ENCODE measurements around the gene ZKSCAN5. TPM values are rescaled to one million over a fixed set of nuclear protein-coding genes. Genes with fewer than 3 reads are reported as not detected.

The ZKSCAN5 gene
- total and polyA plus RNA-seq, 9 donors, result 7.1 to 11.5 (median 9.9) TPM

- DNase-seq, result no peak
- H3K27ac ChIP-seq (ENCODE audit: low read length), result no peak overlapping the region
- no peaks in the 10 kb centered on the region for H3K9me3 ChIP-seq (replicated peaks; ENCODE audit: control insufficient read depth, low read depth, low read length)
- 84% methylated on average over 25 of the region's 29 CpGs for WGBS (ENCODE audit: insufficient coverage)
- H3K4me3 ChIP-seq (ENCODE audit: low read length), result no peak overlapping the region
- peaks cover 8% of the 10 kb centered on the region for H3K36me3 ChIP-seq (ENCODE audit: control insufficient read depth, insufficient read depth, low read length)
- peaks cover 19% of the 10 kb centered on the region for H3K4me1 ChIP-seq (ENCODE audit: control insufficient read depth, insufficient read depth, low read length)
- peaks cover 3% of the 10 kb centered on the region for H3K27me3 ChIP-seq (ENCODE audit: control insufficient read depth, insufficient read depth, low read length)
These were observed 36.0 kb upstream of the ZKSCAN5 start for GRCh38 chr7:99468336-99468918.

- no peaks in the 10 kb centered on the region for H3K36me3 ChIP-seq (ENCODE audit: control insufficient read depth, insufficient read depth, low read length)
- no peak overlapping the region for H3K4me3 ChIP-seq (ENCODE audit: low read length)
- WGBS (ENCODE audit: insufficient coverage), result 38% methylated on average over 17 of the region's 23 CpGs
These were observed 34.9 kb upstream of the ZKSCAN5 start for GRCh38 chr7:99469381-99470065.

GRCh38 chr7:99472561-99473314, 31.7 kb upstream of the ZKSCAN5 start, which contains the start of gene ZNF789:
Gene ZNF789 (plus strand): TSS chr7:99472890. CDS start chr7:99476457, 3,567 bp downstream.
- DNase-seq, result peak; percentile 99
- Histone ChIP-seq H3K9me3 (replicated peaks; ENCODE audit: control insufficient read depth, low read depth, low read length) (no peaks in the 10 kb centered on the region), H3K27me3 (ENCODE audit: control insufficient read depth, insufficient read depth, low read length) (peaks cover 3% of the 10 kb centered on the region), H3K27ac (ENCODE audit: low read length) (peak within 1 kb of the TSS; percentile 96), H3K4me1 (ENCODE audit: control insufficient read depth, insufficient read depth, low read length) (peaks cover 7% of the 10 kb centered on the region), H3K36me3 (ENCODE audit: control insufficient read depth, insufficient read depth, low read length) (peaks cover 10% of the 10 kb centered on the region), H3K4me3 (ENCODE audit: low read length) (peak within 1 kb of the TSS; percentile 86)
- WGBS (ENCODE audit: insufficient coverage), result under 1% methylated on average over 53 of the region's 56 CpGs

More at GRCh38 chr7:99469381-99470065, 34.9 kb upstream of the ZKSCAN5 start:
- Histone ChIP-seq H3K27me3 (ENCODE audit: control insufficient read depth, insufficient read depth, low read length) (peaks cover 3% of the 10 kb centered on the region), H3K27ac (ENCODE audit: low read length) (no peak overlapping the region), H3K4me1 (ENCODE audit: control insufficient read depth, insufficient read depth, low read length) (peaks cover 20% of the 10 kb centered on the region), H3K9me3 (replicated peaks; ENCODE audit: control insufficient read depth, low read depth, low read length) (no peaks in the 10 kb centered on the region)
- no peak for DNase-seq

DNA sequence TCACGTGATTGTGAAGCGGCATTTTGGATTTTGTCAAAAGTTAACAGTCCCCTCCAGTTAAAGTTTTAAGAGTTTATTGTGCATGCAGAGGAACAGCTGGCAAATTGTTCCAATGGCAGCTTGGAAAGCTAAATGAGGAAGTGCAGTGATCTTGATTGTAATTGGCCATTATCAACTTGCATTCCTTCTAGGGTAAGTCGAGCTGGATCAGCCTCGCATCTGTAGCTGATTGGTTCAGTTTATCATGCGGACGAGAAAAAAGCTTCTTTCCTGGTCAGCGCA, 31.2 kb upstream of the ZKSCAN5 start:
- H3K9me3 ChIP-seq (replicated peaks; ENCODE audit: control insufficient read depth, low read depth, low read length), result no peaks in the 10 kb centered on the region
- WGBS (ENCODE audit: insufficient coverage), result 0% methylated on average over 5 of the region's 7 CpGs
- peak overlapping the region; percentile 86 for H3K4me3 ChIP-seq (ENCODE audit: low read length)
- peaks cover 12% of the 10 kb centered on the region for H3K36me3 ChIP-seq (ENCODE audit: control insufficient read depth, insufficient read depth, low read length)
- peak overlapping the region; percentile 90 for H3K27ac ChIP-seq (ENCODE audit: low read length)
- H3K27me3 ChIP-seq (ENCODE audit: control insufficient read depth, insufficient read depth, low read length), result peaks cover 3% of the 10 kb centered on the region
- DNase-seq, result peak; percentile 65
- peaks cover 9% of the 10 kb centered on the region for H3K4me1 ChIP-seq (ENCODE audit: control insufficient read depth, insufficient read depth, low read length)

DNA sequence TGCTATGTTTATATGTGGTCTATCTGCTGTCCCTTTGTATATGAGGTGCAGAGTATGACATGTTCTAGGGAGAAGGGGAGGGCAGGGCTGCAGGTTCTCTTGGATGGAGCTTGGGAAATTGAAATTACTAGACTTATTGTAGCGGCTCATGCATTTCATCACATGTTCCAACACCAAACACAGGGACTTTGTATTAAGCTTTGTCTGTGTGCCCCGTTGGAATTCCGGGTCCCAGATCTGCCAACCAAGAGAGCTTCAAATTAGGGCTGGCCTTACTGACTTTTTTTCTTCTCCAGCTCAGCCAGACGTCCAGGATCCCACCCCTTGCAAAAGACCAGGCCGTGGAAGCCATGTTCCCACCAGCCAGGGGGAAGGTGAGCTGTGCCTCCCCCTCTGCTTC, 28.4 kb upstream of the ZKSCAN5 start:
- Histone ChIP-seq H3K9me3 (replicated peaks; ENCODE audit: control insufficient read depth, low read depth, low read length) (no peaks in the 10 kb centered on the region), H3K4me3 (ENCODE audit: low read length) (no peak overlapping the region), H3K27ac (ENCODE audit: low read length) (no peak overlapping the region), H3K27me3 (ENCODE audit: control insufficient read depth, insufficient read depth, low read length) (no peaks in the 10 kb centered on the region), H3K36me3 (ENCODE audit: control insufficient read depth, insufficient read depth, low read length) (peaks cover 33% of the 10 kb centered on the region), H3K4me1 (ENCODE audit: control insufficient read depth, insufficient read depth, low read length) (peaks cover 16% of the 10 kb centered on the region)
- DNase-seq, result no peak
- 92% methylated on average over 3 of the region's 5 CpGs for WGBS (ENCODE audit: insufficient coverage)

DNA sequence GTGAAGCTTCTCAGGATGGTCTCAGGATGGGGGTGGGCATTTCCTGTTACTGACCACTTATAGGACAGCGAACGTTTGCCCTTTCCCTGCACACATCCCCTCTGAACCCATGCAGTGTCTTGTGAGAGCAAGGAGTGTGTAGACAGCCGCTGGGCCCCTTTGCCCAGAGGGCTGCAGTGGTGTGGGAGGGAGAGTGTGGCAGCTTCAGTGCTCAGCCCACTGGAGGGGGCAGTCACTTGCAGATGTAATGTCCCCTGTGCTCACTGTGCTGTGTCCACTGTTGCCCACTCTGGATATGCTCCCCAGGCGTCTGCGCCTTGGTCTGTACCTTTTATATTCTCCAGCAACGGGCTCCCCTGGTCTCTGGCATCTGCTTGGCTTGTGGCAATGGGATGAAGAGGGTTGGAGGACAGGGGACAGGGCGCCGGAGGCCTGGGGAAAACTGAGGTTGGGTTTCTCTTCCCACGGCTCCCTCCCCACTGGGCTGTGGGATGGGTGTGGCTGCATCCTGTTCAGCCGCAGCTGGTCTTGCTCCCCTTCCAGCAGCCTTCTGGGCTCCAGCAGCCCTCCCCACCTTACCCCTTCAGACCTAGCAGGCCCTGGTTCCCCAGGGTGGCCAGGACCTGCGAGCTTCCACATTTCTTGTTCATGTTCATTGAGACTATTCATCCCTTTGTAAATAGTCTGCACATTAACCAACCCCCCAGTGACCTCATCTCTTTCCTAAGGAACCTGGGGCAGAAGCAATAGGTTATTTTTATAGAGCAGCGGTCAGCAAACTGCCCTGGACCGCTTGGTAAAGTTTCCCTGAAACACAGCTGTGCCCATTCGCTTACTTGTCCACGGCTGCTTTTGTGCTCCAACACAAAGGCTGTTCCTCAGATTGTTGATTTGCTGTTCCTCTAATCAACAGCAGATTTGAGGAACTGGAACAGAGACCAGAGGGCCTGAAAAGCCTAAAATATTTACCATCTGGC, 25.7 kb upstream of the ZKSCAN5 start:
- Histone ChIP-seq H3K27me3 (ENCODE audit: control insufficient read depth, insufficient read depth, low read length) (no peaks in the 10 kb centered on the region), H3K4me3 (ENCODE audit: low read length) (no peak overlapping the region), H3K36me3 (ENCODE audit: control insufficient read depth, insufficient read depth, low read length) (peaks cover 33% of the 10 kb centered on the region), H3K9me3 (replicated peaks; ENCODE audit: control insufficient read depth, low read depth, low read length) (no peaks in the 10 kb centered on the region), H3K27ac (ENCODE audit: low read length) (peak overlapping the region; percentile 65), H3K4me1 (ENCODE audit: control insufficient read depth, insufficient read depth, low read length) (peaks cover 11% of the 10 kb centered on the region)
- 57% methylated on average over 5 of the region's 15 CpGs for WGBS (ENCODE audit: insufficient coverage)
- peak; percentile 56 for DNase-seq

DNA sequence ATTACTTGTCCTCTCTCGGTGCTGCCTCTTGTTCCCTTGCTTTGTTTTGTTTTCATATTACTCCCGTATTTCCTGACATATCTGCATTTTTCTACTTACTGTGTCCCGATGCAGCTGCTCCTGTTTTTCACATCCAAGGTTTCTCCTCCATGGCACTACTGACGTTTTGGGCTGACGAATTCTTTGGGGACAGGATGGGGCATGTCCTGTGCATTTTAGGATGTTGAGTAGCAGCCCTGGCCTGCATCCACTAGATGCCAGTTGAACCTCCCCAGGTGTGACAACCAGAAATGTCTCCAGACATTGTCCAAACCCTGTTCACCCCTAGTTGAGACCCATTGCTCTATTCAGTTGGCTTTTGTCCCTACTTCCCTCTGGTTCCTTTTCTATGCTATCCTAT, 19.4 kb upstream of the ZKSCAN5 start:
- Histone ChIP-seq H3K4me1 (ENCODE audit: control insufficient read depth, insufficient read depth, low read length) (no peaks in the 10 kb centered on the region), H3K4me3 (ENCODE audit: low read length) (no peak overlapping the region), H3K36me3 (ENCODE audit: control insufficient read depth, insufficient read depth, low read length) (peaks cover 14% of the 10 kb centered on the region), H3K9me3 (replicated peaks; ENCODE audit: control insufficient read depth, low read depth, low read length) (peaks cover 2% of the 10 kb centered on the region), H3K27me3 (ENCODE audit: control insufficient read depth, insufficient read depth, low read length) (no peaks in the 10 kb centered on the region), H3K27ac (ENCODE audit: low read length) (no peak overlapping the region)
- 88% methylated on average over 2 of the region's 5 CpGs for WGBS (ENCODE audit: insufficient coverage)
- no peak for DNase-seq

GRCh38 chr7:99489235-99489634, 15.2 kb upstream of the ZKSCAN5 start:
- no peaks in the 10 kb centered on the region for H3K4me1 ChIP-seq (ENCODE audit: control insufficient read depth, insufficient read depth, low read length)
- WGBS (ENCODE audit: insufficient coverage), result 100% methylated on average over 2 of the region's 4 CpGs
- peaks cover 17% of the 10 kb centered on the region for H3K36me3 ChIP-seq (ENCODE audit: control insufficient read depth, insufficient read depth, low read length)
- no peak overlapping the region for H3K4me3 ChIP-seq (ENCODE audit: low read length)
- peaks cover 16% of the 10 kb centered on the region for H3K9me3 ChIP-seq (replicated peaks; ENCODE audit: control insufficient read depth, low read depth, low read length)
- H3K27me3 ChIP-seq (ENCODE audit: control insufficient read depth, insufficient read depth, low read length), result no peaks in the 10 kb centered on the region
- no peak for DNase-seq
- H3K27ac ChIP-seq (ENCODE audit: low read length), result no peak overlapping the region

- 88% methylated on average over 1 of the region's 3 CpGs for WGBS (ENCODE audit: insufficient coverage)
- H3K36me3 ChIP-seq (ENCODE audit: control insufficient read depth, insufficient read depth, low read length), result peaks cover 25% of the 10 kb centered on the region
- H3K27ac ChIP-seq (ENCODE audit: low read length), result no peak overlapping the region
These were observed 13.6 kb upstream of the ZKSCAN5 start for GRCh38 chr7:99490878-99491277.

More at GRCh38 chr7:99490878-99491277, 13.6 kb upstream of the ZKSCAN5 start:
- H3K9me3 ChIP-seq (replicated peaks; ENCODE audit: control insufficient read depth, low read depth, low read length), result peaks cover 21% of the 10 kb centered on the region
- H3K27me3 ChIP-seq (ENCODE audit: control insufficient read depth, insufficient read depth, low read length), result no peaks in the 10 kb centered on the region
- no peaks in the 10 kb centered on the region for H3K4me1 ChIP-seq (ENCODE audit: control insufficient read depth, insufficient read depth, low read length)
- no peak for DNase-seq
- no peak overlapping the region for H3K4me3 ChIP-seq (ENCODE audit: low read length)
